Fibroblast of peridontal ligament (primary cell): Measurements from ENCODE around the gene TM4SF4.

Source experiments
- DNase-seq: peaks from one replicate; pipeline ENCODE4 v3.0.0-alpha.2; 2010; ENCODE audit errors: extremely low read depth

The TM4SF4 gene

GRCh38 chr3:149455366-149455765, 19.1 kb upstream of the TM4SF4 start:
- no peak for DNase-seq

- no peak for DNase-seq
Measured at GRCh38 chr3:149455989-149456388, 18.5 kb upstream of the TM4SF4 start.

- DNase-seq, result no peak
Measured at GRCh38 chr3:149459491-149460059, 14.9 kb upstream of the TM4SF4 start.

GRCh38 chr3:149460117-149460516, 14.4 kb upstream of the TM4SF4 start:
- DNase-seq, result peak; percentile 65

- DNase-seq, result peak; percentile 53
Measured at GRCh38 chr3:149462051-149462450, 12.4 kb upstream of the TM4SF4 start.

GRCh38 chr3:149462581-149463011, 11.9 kb upstream of the TM4SF4 start:
- DNase-seq, result peak; percentile 56

- DNase-seq, result no peak
Measured at GRCh38 chr3:149463921-149464320, 10.6 kb upstream of the TM4SF4 start.

- DNase-seq, result no peak
Measured at GRCh38 chr3:149464542-149465328, 9.8 kb upstream of the TM4SF4 start.

- DNase-seq, result no peak
Measured at GRCh38 chr3:149465351-149465883, 9.1 kb upstream of the TM4SF4 start.

GRCh38 chr3:149466192-149466591, 8.3 kb upstream of the TM4SF4 start:
- DNase-seq, result peak; percentile 94

GRCh38 chr3:149468504-149469212, 5.8 kb upstream of the TM4SF4 start:
- no peak for DNase-seq

- no peak for DNase-seq
Measured at GRCh38 chr3:149470381-149470780, 4.1 kb upstream of the TM4SF4 start.

- peak; percentile 75 for DNase-seq
Measured at GRCh38 chr3:149472030-149472797, 2.3 kb upstream of the TM4SF4 start.

GRCh38 chr3:149473357-149474249, 894 bp upstream of the TM4SF4 start:
- peak; percentile 93 for DNase-seq

GRCh38 chr3:149475451-149476060, 1.1 kb downstream of the TM4SF4 start:
- DNase-seq, result no peak

GRCh38 chr3:149476225-149476624, 1.7 kb downstream of the TM4SF4 start:
- DNase-seq, result no peak

- no peak for DNase-seq
Measured at GRCh38 chr3:149479621-149480325, 5.3 kb downstream of the TM4SF4 start.

GRCh38 chr3:149480326-149481017, 6.0 kb downstream of the TM4SF4 start:
- peak; percentile 90 for DNase-seq

- DNase-seq, result no peak
Measured at GRCh38 chr3:149481056-149481455, 6.6 kb downstream of the TM4SF4 start.
